CD4-positive, CD25-positive, alpha-beta regulatory T cell (primary cell): ENCODE measurements around the gene CD209. TPM values are rescaled to one million over a fixed set of nuclear protein-coding genes. Genes with fewer than 3 reads are reported as not detected.
A peak's percentile ranks its signal among the peaks of the same experiment; 100 is the strongest.

ENCODE experiments used
- ATAC-seq, 2 donors: fragments of 150-1000 bp; cut with Tn5 transposase; one replicate each; pipeline ENCODE4 v1.10.0; 2021; ENCODE audit warnings: low read depth in 2 of 2, moderate number of reproducible peaks in 2 of 2, moderate library complexity in 1 of 2
- DNase-seq, 3 donors: peaks; one replicate each; pipeline versions ENCODE4 v3.0.0 to v3.0.0-alpha.2; 2012 to 2022; ENCODE audit warnings: mixed read lengths in 1 of 3
- H3K27ac ChIP-seq: one replicate; pipeline ENCODE4 v1.7.0; 2013; ENCODE audit warnings: mild to moderate bottlenecking, low read length; ENCODE audit not compliant: insufficient read depth, poor library complexity, severe bottlenecking
- H3K27me3 ChIP-seq: one replicate; pipeline ENCODE4 v1.7.0; 2013; ENCODE audit warnings: low read length; ENCODE audit not compliant: control insufficient read depth, insufficient read depth
- H3K36me3 ChIP-seq: one replicate; pipeline ENCODE4 v1.7.0; 2013; ENCODE audit warnings: mild to moderate bottlenecking, low read length, moderate library complexity; ENCODE audit not compliant: control insufficient read depth, insufficient read depth
- H3K4me1 ChIP-seq: 2 replicates; pipeline ENCODE4 v1.7.0; 2013; ENCODE audit warnings: mild to moderate bottlenecking, low read length; ENCODE audit not compliant: insufficient read depth, control insufficient read depth, poor library complexity, severe bottlenecking
- H3K4me3 ChIP-seq: one replicate; pipeline ENCODE4 v1.7.0; 2013; ENCODE audit warnings: low read depth, mild to moderate bottlenecking, low read length, moderate library complexity
- H3K9me3 ChIP-seq, 2 experiments: 1 replicate in 1 of 2; 2 replicates in 1 of 2; pipeline ENCODE4 v1.7.0; 2013; ENCODE audit warnings: low read length in 2 of 2, mild to moderate bottlenecking in 1 of 2, moderate library complexity in 1 of 2; ENCODE audit not compliant: control insufficient read depth in 2 of 2
- H3K27ac Mint-ChIP-seq, 3 donors: one replicate each; pipeline ENCODE4 v1.8.0; 2020 to 2022; ENCODE audit warnings: mild to moderate bottlenecking in 3 of 3, mixed read lengths in 3 of 3, moderate library complexity in 2 of 3
- H3K27me3 Mint-ChIP-seq: one replicate; pipeline ENCODE4 v1.8.0; 2022; ENCODE audit warnings: mild to moderate bottlenecking, mixed read lengths
- H3K36me3 Mint-ChIP-seq: one replicate; pipeline ENCODE4 v1.8.0; 2020; ENCODE audit warnings: mixed read lengths
- H3K4me1 Mint-ChIP-seq, 4 donors: one replicate each; pipeline ENCODE4 v1.8.0; 2020 to 2022; ENCODE audit warnings: mixed read lengths in 4 of 4, mild to moderate bottlenecking in 1 of 4
- H3K4me3 Mint-ChIP-seq, 4 donors: one replicate each; pipeline ENCODE4 v1.8.0; 2020 to 2022; ENCODE audit warnings: mild to moderate bottlenecking in 4 of 4, mixed read lengths in 4 of 4, moderate library complexity in 3 of 4
- H3K9me3 Mint-ChIP-seq, 7 donors: one replicate each; pipeline ENCODE4 v1.8.0; 2020 to 2022; ENCODE audit warnings: mixed read lengths in 7 of 7, mild to moderate bottlenecking in 3 of 7, moderate library complexity in 2 of 7
- polyA plus RNA-seq, 4 donors: library from polyadenylated mRNA; unstranded; fragments of 300-500 nt; fragmentation: Illumina TruSeq; gene quantifications; one replicate each; pipeline ENCODE4 v1.2.3, GENCODE V29; 2021
- total RNA-seq: library from RNA; stranded (reverse); gene quantifications from one replicate; pipeline ENCODE4 v1.2.3, GENCODE V29; 2022

Gene CD209
- total and polyA plus RNA-seq, 5 donors from 2014 or later, result not detected

- peaks cover 38% of the 10 kb centered on the region for H3K4me1 ChIP-seq
Measured at GRCh38 chr19:7704280-7705060, 42.9 kb downstream of the CD209 start.

GRCh38 chr19:7703332-7703731, 44.0 kb downstream of the CD209 start:
- peaks cover 13 to 65% (median 31%) of the 10 kb centered on the region in 4 donors for H3K4me1 Mint-ChIP-seq

More at GRCh38 chr19:7704280-7705060, 42.9 kb downstream of the CD209 start:
- Histone ChIP-seq H3K9me3 (no peaks in the 10 kb centered on the region), H3K27ac (no peak overlapping the region), H3K27me3 (no peaks in the 10 kb centered on the region), H3K36me3 (no peaks in the 10 kb centered on the region), H3K4me3 (no peak overlapping the region)
- Mint-ChIP-seq H3K27ac (peak overlapping the region; percentile 83 to 99 (median 89)), H3K4me1 (peaks cover 13 to 66% (median 29%) of the 10 kb centered on the region in 4 donors), H3K4me3 (no peak overlapping the region), H3K36me3 (no peaks in the 10 kb centered on the region), H3K9me3 (no peaks in the 10 kb centered on the region), H3K27me3 (peaks cover under 1% of the 10 kb centered on the region)
- no peak for DNase-seq
- ATAC-seq, result no peak

GRCh38 chr19:7701654-7702457, 45.5 kb downstream of the CD209 start, which contains the start of gene FCER2:
TSS of gene FCER2 (minus strand) at chr19:7702131. CDS start at chr19:7699760, 2,371 bp downstream.
- H3K4me3 Mint-ChIP-seq, result peak within 1 kb of the TSS in 2 of 4 donors; percentile 38 to 53
- no peaks in the 10 kb centered on the region for H3K36me3 ChIP-seq
- H3K4me1 ChIP-seq, result peaks cover 28% of the 10 kb centered on the region
- DNase-seq (no peak), ATAC-seq (no peak)
- H3K4me3 ChIP-seq, result no peak within 1 kb of the TSS
- no peaks in the 10 kb centered on the region for H3K9me3 ChIP-seq
- peaks cover 11% of the 10 kb centered on the region for H3K27me3 Mint-ChIP-seq
- no peak within 1 kb of the TSS for H3K27ac ChIP-seq
- H3K4me1 Mint-ChIP-seq, result peaks cover 12 to 54% (median 28%) of the 10 kb centered on the region in 4 donors
- no peaks in the 10 kb centered on the region for H3K27me3 ChIP-seq
- H3K27ac Mint-ChIP-seq, result peak within 1 kb of the TSS; percentile 57 to 92 (median 76)
- H3K36me3 Mint-ChIP-seq, result no peaks in the 10 kb centered on the region
- no peaks in the 10 kb centered on the region for H3K9me3 Mint-ChIP-seq

More at GRCh38 chr19:7703332-7703731, 44.0 kb downstream of the CD209 start:
- no peaks in the 10 kb centered on the region for H3K9me3 Mint-ChIP-seq
- H3K36me3 ChIP-seq, result no peaks in the 10 kb centered on the region
- H3K36me3 Mint-ChIP-seq, result no peaks in the 10 kb centered on the region
- DNase-seq, result no peak
- peak overlapping the region; percentile 76 to 87 (median 83) for H3K27ac Mint-ChIP-seq
- no peaks in the 10 kb centered on the region for H3K27me3 ChIP-seq
- peaks cover 38% of the 10 kb centered on the region for H3K4me1 ChIP-seq
- no peaks in the 10 kb centered on the region for H3K9me3 ChIP-seq
- no peak for ATAC-seq
- H3K4me3 ChIP-seq, result no peak overlapping the region
- no peak overlapping the region for H3K4me3 Mint-ChIP-seq
- no peak overlapping the region for H3K27ac ChIP-seq
- H3K27me3 Mint-ChIP-seq, result peaks cover 6% of the 10 kb centered on the region

- Histone ChIP-seq H3K4me3 (no peak overlapping the region), H3K27ac (no peak overlapping the region)
Measured at GRCh38 chr19:7701049-7701653, 46.2 kb downstream of the CD209 start.

GRCh38 chr19:7699417-7700401, 47.6 kb downstream of the CD209 start:
- ATAC-seq (no peak), DNase-seq (no peak)
- H3K27ac ChIP-seq, result no peak overlapping the region
- H3K4me1 Mint-ChIP-seq, result peaks cover 0 to 32% (median 11%) of the 10 kb centered on the region in 4 donors
- H3K36me3 Mint-ChIP-seq, result no peaks in the 10 kb centered on the region
- H3K36me3 ChIP-seq, result no peaks in the 10 kb centered on the region
- no peaks in the 10 kb centered on the region for H3K9me3 Mint-ChIP-seq
- H3K27me3 Mint-ChIP-seq, result peaks cover 11% of the 10 kb centered on the region
- peak overlapping the region in 1 of 4 donors; percentile 46 for H3K4me3 Mint-ChIP-seq
- no peaks in the 10 kb centered on the region for H3K9me3 ChIP-seq
- H3K4me3 ChIP-seq, result no peak overlapping the region
- H3K4me1 ChIP-seq, result peaks cover 6% of the 10 kb centered on the region
- H3K27me3 ChIP-seq, result no peaks in the 10 kb centered on the region
- peak overlapping the region in 2 of 3 donors; percentile 42 to 69 for H3K27ac Mint-ChIP-seq

More at GRCh38 chr19:7701049-7701653, 46.2 kb downstream of the CD209 start:
- no peaks in the 10 kb centered on the region for H3K36me3 ChIP-seq
- Mint-ChIP-seq H3K4me1 (peaks cover 5 to 47% (median 21%) of the 10 kb centered on the region in 4 donors), H3K27me3 (peaks cover 11% of the 10 kb centered on the region), H3K9me3 (no peaks in the 10 kb centered on the region), H3K27ac (peak overlapping the region in 2 of 3 donors; percentile 57 to 92), H3K36me3 (no peaks in the 10 kb centered on the region), H3K4me3 (no peak overlapping the region)
- ATAC-seq (no peak), DNase-seq (no peak)
- peaks cover 21% of the 10 kb centered on the region for H3K4me1 ChIP-seq
- H3K27me3 ChIP-seq, result no peaks in the 10 kb centered on the region
- no peaks in the 10 kb centered on the region for H3K9me3 ChIP-seq

- H3K27ac ChIP-seq, result no peak overlapping the region
- no peak overlapping the region for H3K4me3 ChIP-seq
- DNase-seq, result no peak
- H3K36me3 ChIP-seq, result no peaks in the 10 kb centered on the region
- ATAC-seq, result no peak
- no peaks in the 10 kb centered on the region for H3K4me1 ChIP-seq
- no peaks in the 10 kb centered on the region for H3K27me3 ChIP-seq
- H3K36me3 Mint-ChIP-seq, result no peaks in the 10 kb centered on the region
- H3K27me3 Mint-ChIP-seq, result peaks cover 11% of the 10 kb centered on the region
- no peak overlapping the region for H3K4me3 Mint-ChIP-seq
- H3K4me1 Mint-ChIP-seq, result peaks cover 0 to 29% (median 10%) of the 10 kb centered on the region in 4 donors
- peak overlapping the region in 2 of 3 donors; percentile 42 to 69 for H3K27ac Mint-ChIP-seq
- H3K9me3 ChIP-seq, result no peaks in the 10 kb centered on the region
- H3K9me3 Mint-ChIP-seq, result no peaks in the 10 kb centered on the region
Measured at GRCh38 chr19:7699003-7699402, 48.3 kb downstream of the CD209 start.
